Measurements from ENCODE around the gene COL26A1. TPM values are rescaled to one million over a fixed set of nuclear protein-coding genes. Genes with fewer than 3 reads are reported as not detected.

Gene COL26A1
- total and polyA plus RNA-seq, 2 of the 4 experiments (the other 2 are of a cell fraction): not detected

DNA sequence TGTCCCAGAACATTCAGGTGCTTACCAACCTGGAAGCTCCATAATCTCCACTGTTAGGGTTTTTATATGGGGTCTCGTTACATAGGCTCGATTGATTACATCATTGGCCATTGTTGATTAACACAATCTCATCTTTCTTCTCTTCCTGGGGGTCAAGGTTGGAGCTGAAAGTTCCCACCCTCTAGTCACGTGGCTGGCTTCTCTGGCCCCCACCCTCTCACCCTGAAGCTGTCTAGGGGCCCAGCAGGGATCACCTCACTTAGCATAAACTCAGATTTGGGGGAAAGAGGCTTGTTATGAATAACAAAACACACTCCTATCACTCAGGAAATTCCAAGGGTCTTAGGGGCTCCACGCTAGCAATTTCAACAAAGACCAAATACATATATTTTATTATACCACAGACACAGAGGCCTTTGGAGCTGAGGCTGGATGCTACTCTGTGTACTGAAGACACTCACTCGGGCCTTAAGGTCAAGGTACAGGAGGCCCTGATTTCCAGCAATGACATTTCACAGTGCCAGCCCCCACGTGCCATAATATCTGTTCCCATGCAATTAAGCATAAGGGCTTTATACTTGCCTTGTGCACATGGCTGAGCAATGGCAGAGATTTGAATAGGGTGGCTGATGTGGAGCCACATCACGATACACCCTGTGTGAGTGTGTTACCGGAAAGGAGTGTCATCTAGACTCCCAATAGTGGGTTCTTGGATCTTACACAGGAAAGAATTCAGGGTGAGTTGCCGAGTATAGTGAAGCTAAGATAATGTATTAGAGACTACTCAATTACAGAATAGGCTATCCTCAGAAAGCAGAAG is 108.2 kb downstream of the COL26A1 start:
- Histone ChIP-seq H3K36me3 (ENCODE audit: control insufficient read depth, insufficient read depth, low read length) (no peaks in the 10 kb centered on the region), H2AK5ac (ENCODE audit: low read depth, low read length) (no peak overlapping the region), H2BK120ac (ENCODE audit: low read depth, low read length) (no peak overlapping the region), H3K4me1 (ENCODE audit: control insufficient read depth, insufficient read depth, low read length) (no peaks in the 10 kb centered on the region), H3K27me3 (ENCODE audit: control insufficient read depth, insufficient read depth, low read length) (peaks cover 21% of the 10 kb centered on the region), H3K9me3 (ENCODE audit: control insufficient read depth, insufficient read depth, low read length) (no peaks in the 10 kb centered on the region), H4K5ac (ENCODE audit: low read depth, low read length) (no peak overlapping the region), H3K9ac (ENCODE audit: low read depth, low read length) (no peak overlapping the region), H4K8ac (ENCODE audit: low read depth in 2 of 2, low read length in 2 of 2) (no peak overlapping the region), H2BK15ac (ENCODE audit: low read depth, low read length) (no peak overlapping the region), H3K4me3 (ENCODE audit: insufficient read depth, low read depth, low read length) (no peak overlapping the region), H2AFZ (replicated peaks; ENCODE audit: low read length, poor library complexity) (no peak overlapping the region), H4K20me1 (ENCODE audit: insufficient read depth, low read length) (no peaks in the 10 kb centered on the region), H2BK5ac (ENCODE audit: low read depth, low read length, poor library complexity, severe bottlenecking) (no peak overlapping the region), H3K27ac (ENCODE audit: insufficient read depth, low read length) (no peak overlapping the region), H4K91ac (ENCODE audit: insufficient read depth, low read depth, low read length) (no peak overlapping the region), H3K9me1 (ENCODE audit: insufficient read depth, low read length) (no peaks in the 10 kb centered on the region), H3K4ac (ENCODE audit: low read depth, low read length) (no peak overlapping the region), H2BK20ac (ENCODE audit: low read depth, low read length) (no peak overlapping the region), H3K56ac (ENCODE audit: extremely low read depth, insufficient read depth, low read length) (no peak overlapping the region), H2AK9ac (replicated peaks; ENCODE audit: low read depth, low read length, poor library complexity) (no peak overlapping the region), H3K14ac (replicated peaks; ENCODE audit: low read depth, low read length) (no peak overlapping the region), H3K23ac (ENCODE audit: low read depth, low read length) (no peak overlapping the region), H3K18ac (ENCODE audit: low read depth, low read length) (no peak overlapping the region), H3K79me1 (ENCODE audit: low read depth in 1 of 2, low read length in 2 of 2) (no peaks in the 10 kb centered on the region), H3K4me2 (ENCODE audit: low read depth, low read length) (no peak overlapping the region)
- POLR2A ChIA-PET (ENCODE audit: unreplicated experiment): no interaction called here
- WGBS, 2 experiments (ENCODE audit: extremely low coverage in 2 of 2, insufficient read length in 1 of 2): 53% methylated on average over 3 of the region's 9 CpGs; no CpG with 5 or more reads in 1 of the 2 experiments
- DNase-seq (no peak), ATAC-seq (ENCODE audit: low read depth) (no peak)
- in situ Hi-C loops (cut with MboI; ENCODE audit: low sequenced_read_pairs): loop anchor here (25.0 kb wide), 1 partner anchor 509 kb away; the partner anchor contains the start of gene MUC12
- intact Hi-C loops (cut with micrococcal nuclease): no loop called here
- no TSS peak for BruUV-seq (replicated peaks)
- CTCF ChIA-PET: no interaction called here
- dilution Hi-C loops (cut with HindIII; ENCODE audit: low sequenced_read_pairs, unreplicated experiment): no loop called here
- no peak for TF ChIP-seq CHD1 (IDR thresholded peaks at IDR 0.05; ENCODE audit: low read depth, low read length)
- TF ChIP-seq, protein P1, sequence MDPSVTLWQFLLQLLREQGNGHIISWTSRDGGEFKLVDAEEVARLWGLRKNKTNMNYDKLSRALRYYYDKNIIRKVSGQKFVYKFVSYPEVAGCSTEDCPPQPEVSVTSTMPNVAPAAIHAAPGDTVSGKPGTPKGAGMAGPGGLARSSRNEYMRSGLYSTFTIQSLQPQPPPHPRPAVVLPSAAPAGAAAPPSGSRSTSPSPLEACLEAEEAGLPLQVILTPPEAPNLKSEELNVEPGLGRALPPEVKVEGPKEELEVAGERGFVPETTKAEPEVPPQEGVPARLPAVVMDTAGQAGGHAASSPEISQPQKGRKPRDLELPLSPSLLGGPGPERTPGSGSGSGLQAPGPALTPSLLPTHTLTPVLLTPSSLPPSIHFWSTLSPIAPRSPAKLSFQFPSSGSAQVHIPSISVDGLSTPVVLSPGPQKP (IDR thresholded peaks at IDR 0.05; ENCODE audit: borderline replicate concordance, low read depth, low read length): no peak
- TF ChIP-seq USF2 (IDR thresholded peaks at IDR 0.05; ENCODE audit: low read depth, low read length): no peak
- TF ChIP-seq CTCF (conservative IDR thresholded peaks at IDR 0.05; ENCODE audit: low read depth, low read length): no peak
